Rectal smooth muscle tissue (tissue), 1 donor: ENCODE measurements around the gene ATXN7L3B.
"Not testable (repeated sequence)": the region's sequence is repeated elsewhere in the genome, so short reads cannot be mapped to it uniquely, and the experiment has no call there.

Source experiments
- H3K27ac ChIP-seq: one replicate; pipeline ENCODE4 v1.7.0; 2013; ENCODE audit warnings: low read depth, low read length, inconsistent platforms
- H3K27me3 ChIP-seq: one replicate; pipeline ENCODE4 v1.7.0; 2013; ENCODE audit warnings: low read length; ENCODE audit not compliant: control insufficient read depth, insufficient read depth
- H3K36me3 ChIP-seq: one replicate; pipeline ENCODE4 v1.7.0; 2013; ENCODE audit warnings: low read length; ENCODE audit not compliant: control insufficient read depth, insufficient read depth
- H3K4me1 ChIP-seq: one replicate; pipeline ENCODE4 v1.7.0; 2013; ENCODE audit warnings: low read length; ENCODE audit not compliant: control insufficient read depth, insufficient read depth
- H3K4me3 ChIP-seq: one replicate; pipeline ENCODE4 v1.7.0; 2013; ENCODE audit warnings: low read length
- H3K9ac ChIP-seq: one replicate; pipeline ENCODE4 v1.7.0; 2013; ENCODE audit warnings: low read length

The ATXN7L3B gene

GRCh38 chr12:74537707-74538385 lies at the start of gene ATXN7L3B:
TSS of gene ATXN7L3B (plus strand) at chr12:74537835. CDS start at chr12:74538113, 278 bp downstream.
- Histone ChIP-seq H3K4me3 (peak within 1 kb of the TSS; percentile 98), H3K4me1 (peaks cover 18% of the 10 kb centered on the region), H3K27me3 (no peaks in the 10 kb centered on the region), H3K36me3 (peaks cover 2% of the 10 kb centered on the region), H3K27ac (peak within 1 kb of the TSS; percentile 96), H3K9ac (peak within 1 kb of the TSS; percentile 92)

- Histone ChIP-seq H3K27ac (no peak overlapping the region), H3K4me1 (no peaks in the 10 kb centered on the region), H3K9ac (no peak overlapping the region), H3K27me3 (no peaks in the 10 kb centered on the region), H3K4me3 (no peak overlapping the region), H3K36me3 (no peaks in the 10 kb centered on the region)
Measured at GRCh38 chr12:74488134-74488533, 49.5 kb upstream of the ATXN7L3B start.

- no peak overlapping the region for H3K27ac ChIP-seq
- no peak overlapping the region for H3K9ac ChIP-seq
- no peaks in the 10 kb centered on the region for H3K36me3 ChIP-seq
- H3K4me1 ChIP-seq, result no peaks in the 10 kb centered on the region
- H3K27me3 ChIP-seq, result no peaks in the 10 kb centered on the region
- H3K4me3 ChIP-seq, result no peak overlapping the region
Measured at GRCh38 chr12:74489543-74489942, 48.1 kb upstream of the ATXN7L3B start.

GRCh38 chr12:74490390-74491064 lies 47.1 kb upstream of the ATXN7L3B start:
- no peak overlapping the region for H3K9ac ChIP-seq
- no peaks in the 10 kb centered on the region for H3K27me3 ChIP-seq
- no peaks in the 10 kb centered on the region for H3K36me3 ChIP-seq
- H3K27ac ChIP-seq, result no peak overlapping the region
- H3K4me3 ChIP-seq, result peak overlapping the region; percentile 8
- H3K4me1 ChIP-seq, result no peaks in the 10 kb centered on the region

- no peaks in the 10 kb centered on the region for H3K36me3 ChIP-seq
Measured at GRCh38 chr12:74491374-74491773, 46.3 kb upstream of the ATXN7L3B start.

GRCh38 chr12:74499192-74499591 lies 38.4 kb upstream of the ATXN7L3B start:
- no peak overlapping the region for H3K4me3 ChIP-seq
- no peaks in the 10 kb centered on the region for H3K27me3 ChIP-seq
- H3K36me3 ChIP-seq, result no peaks in the 10 kb centered on the region
- H3K9ac ChIP-seq, result no peak overlapping the region
- no peaks in the 10 kb centered on the region for H3K4me1 ChIP-seq
- H3K27ac ChIP-seq, result no peak overlapping the region

More at GRCh38 chr12:74491374-74491773, 46.3 kb upstream of the ATXN7L3B start:
- no peaks in the 10 kb centered on the region for H3K27me3 ChIP-seq
- no peak overlapping the region for H3K9ac ChIP-seq
- no peak overlapping the region for H3K4me3 ChIP-seq
- H3K27ac ChIP-seq, result no peak overlapping the region
- H3K4me1 ChIP-seq, result no peaks in the 10 kb centered on the region

GRCh38 chr12:74508873-74509657 lies 28.6 kb upstream of the ATXN7L3B start:
- H3K4me3 ChIP-seq, H3K36me3 ChIP-seq, H3K9ac ChIP-seq, H3K27me3 ChIP-seq, H3K27ac ChIP-seq, H3K4me1 ChIP-seq: not testable (repeated sequence)

GRCh38 chr12:74509886-74510285 lies 27.7 kb upstream of the ATXN7L3B start:
- no peak overlapping the region for H3K9ac ChIP-seq
- no peak overlapping the region for H3K27ac ChIP-seq
- H3K4me3 ChIP-seq, result no peak overlapping the region
- H3K27me3 ChIP-seq, result no peaks in the 10 kb centered on the region
- H3K4me1 ChIP-seq, result no peaks in the 10 kb centered on the region
- no peaks in the 10 kb centered on the region for H3K36me3 ChIP-seq

- Histone ChIP-seq H3K27ac (no peak overlapping the region), H3K4me3 (no peak overlapping the region)
Measured at GRCh38 chr12:74514098-74514872, 23.4 kb upstream of the ATXN7L3B start.

GRCh38 chr12:74515849-74516248 lies 21.8 kb upstream of the ATXN7L3B start:
- Histone ChIP-seq H3K36me3 (no peaks in the 10 kb centered on the region), H3K4me1 (no peaks in the 10 kb centered on the region)

More at GRCh38 chr12:74514098-74514872, 23.4 kb upstream of the ATXN7L3B start:
- no peaks in the 10 kb centered on the region for H3K36me3 ChIP-seq
- H3K9ac ChIP-seq, result no peak overlapping the region
- H3K27me3 ChIP-seq, result no peaks in the 10 kb centered on the region
- H3K4me1 ChIP-seq, result no peaks in the 10 kb centered on the region

GRCh38 chr12:74526535-74526934 lies 11.1 kb upstream of the ATXN7L3B start:
- no peak overlapping the region for H3K4me3 ChIP-seq

More at GRCh38 chr12:74515849-74516248, 21.8 kb upstream of the ATXN7L3B start:
- H3K27ac ChIP-seq, result no peak overlapping the region
- H3K27me3 ChIP-seq, result no peaks in the 10 kb centered on the region
- H3K4me3 ChIP-seq, result no peak overlapping the region
- H3K9ac ChIP-seq, result no peak overlapping the region

GRCh38 chr12:74527491-74527890 lies 10.1 kb upstream of the ATXN7L3B start:
- Histone ChIP-seq H3K36me3 (no peaks in the 10 kb centered on the region), H3K27me3 (no peaks in the 10 kb centered on the region), H3K4me3 (no peak overlapping the region), H3K27ac (no peak overlapping the region), H3K4me1 (no peaks in the 10 kb centered on the region), H3K9ac (no peak overlapping the region)

More at GRCh38 chr12:74526535-74526934, 11.1 kb upstream of the ATXN7L3B start:
- Histone ChIP-seq H3K36me3 (no peaks in the 10 kb centered on the region), H3K27me3 (no peaks in the 10 kb centered on the region), H3K4me1 (no peaks in the 10 kb centered on the region), H3K9ac (no peak overlapping the region), H3K27ac (no peak overlapping the region)
